NT2/D1 (cell line): Measurements from ENCODE around the gene ARL16.

Experiments
- SUZ12 ChIP-seq: IDR thresholded peaks from 2 replicates; pipeline ENCODE4 v1.6.1; 2011; ENCODE audit not compliant: insufficient read length, insufficient read depth; ENCODE audit errors: extremely low read depth
- YY1 ChIP-seq: IDR thresholded peaks from 2 replicates; pipeline ENCODE4 v1.6.1; 2011; ENCODE audit not compliant: insufficient read length, insufficient read depth

DNA sequence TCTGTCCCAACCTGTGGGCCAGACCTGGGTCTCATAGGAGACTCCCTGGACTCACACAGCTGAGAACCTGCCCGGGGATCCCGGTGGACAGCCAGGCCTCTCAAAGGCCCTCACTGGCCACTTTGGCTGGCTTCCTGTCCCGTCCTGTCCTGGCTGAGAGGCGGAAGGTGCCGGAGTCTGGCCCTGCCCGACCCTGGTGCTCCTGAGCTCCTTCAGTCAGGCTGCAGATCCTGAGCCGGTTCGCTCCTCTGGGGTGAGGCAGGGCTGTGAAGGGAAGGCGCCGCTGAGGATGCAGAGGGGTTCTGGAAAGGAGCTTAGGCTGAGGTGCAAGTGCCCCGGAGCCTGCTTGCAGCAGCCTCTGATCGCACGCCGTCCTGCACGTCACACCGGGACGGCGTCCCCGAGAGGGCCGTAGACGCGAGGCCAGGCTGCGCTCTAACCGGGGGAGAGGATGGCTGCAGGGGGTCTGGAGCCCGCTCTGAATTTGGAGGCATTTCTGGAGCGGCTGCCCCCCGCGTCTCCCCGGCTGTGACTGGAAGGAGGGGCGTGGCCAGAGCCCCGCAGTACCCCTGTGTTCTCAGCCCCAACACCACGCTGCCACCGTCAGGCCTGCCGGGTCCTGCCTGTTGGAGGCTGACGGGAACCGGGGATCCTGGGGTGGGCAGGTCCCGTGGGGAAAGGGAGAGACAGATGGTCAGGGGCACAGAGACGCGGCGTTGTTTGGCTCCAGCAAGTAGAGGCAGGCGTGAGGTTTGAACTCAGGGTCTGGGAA, 4.4 kb upstream of the ARL16 start:
- TF ChIP-seq SUZ12 (no peak), YY1 (no peak)
